HG03378 (cell line): Measurements from ENCODE around the gene FCGBP.
"Not testable (repeated sequence)": the region's sequence is repeated elsewhere in the genome, so short reads cannot be mapped to it uniquely, and the experiment has no call there.

Source experiments
- ATAC-seq: cut with Tn5 transposase; IDR thresholded peaks from one replicate; pipeline ENCODE4 v1.9.1; 2021; ENCODE audit warnings: mild to moderate bottlenecking, moderate library complexity; ENCODE audit not compliant: unreplicated experiment

Gene FCGBP

GRCh38 chr19:39892506-39892902 is 41.9 kb downstream of the FCGBP start:
- not testable (repeated sequence) for ATAC-seq

DNA sequence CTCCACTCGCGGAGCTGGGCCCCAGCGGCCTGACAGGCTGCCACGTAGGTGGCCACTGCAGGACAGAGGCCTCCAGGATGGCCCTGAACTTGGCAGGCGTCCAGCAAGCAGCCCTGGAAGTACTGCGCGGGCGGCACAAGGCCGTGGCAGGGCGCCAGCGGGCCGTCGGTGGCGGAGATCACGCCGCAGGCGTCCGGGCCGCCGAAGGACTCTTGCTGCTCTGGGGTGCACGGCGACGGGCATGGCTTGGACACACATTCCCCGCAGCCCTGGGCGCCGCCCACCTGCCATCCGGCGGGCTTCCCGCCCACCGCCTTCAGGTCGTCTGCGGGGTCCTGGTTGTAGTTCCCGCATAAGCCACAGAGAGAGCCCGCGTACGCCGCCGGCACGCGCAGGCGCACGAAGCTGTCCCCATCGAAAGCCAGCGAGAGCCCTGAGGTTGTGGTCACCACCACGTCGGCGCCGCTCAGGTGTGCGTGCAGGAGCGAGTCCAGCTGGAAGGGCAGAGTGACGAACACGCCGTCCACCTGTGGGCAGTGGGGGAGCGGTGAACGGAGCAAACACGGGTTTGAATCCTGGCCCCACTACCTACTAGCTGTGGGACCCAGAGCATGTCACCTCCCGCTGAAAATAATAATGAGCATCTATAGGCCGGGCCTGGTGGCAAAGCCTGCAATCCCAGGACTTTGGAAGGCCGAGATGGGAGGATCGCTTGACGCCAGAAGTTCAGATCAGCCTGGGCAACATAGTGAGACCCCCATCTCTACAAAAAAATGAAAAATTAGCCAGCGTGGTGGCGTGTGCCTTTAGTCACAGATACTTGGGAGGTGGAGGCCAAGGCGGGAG is 42.6 kb downstream of the FCGBP start:
- ATAC-seq = not testable (repeated sequence)

GRCh38 chr19:39890755-39891551 is 43.5 kb downstream of the FCGBP start:
- ATAC-seq = no peak

- not testable (repeated sequence) for ATAC-seq
Observed at GRCh38 chr19:39889872-39890754, 44.3 kb downstream of the FCGBP start.

DNA sequence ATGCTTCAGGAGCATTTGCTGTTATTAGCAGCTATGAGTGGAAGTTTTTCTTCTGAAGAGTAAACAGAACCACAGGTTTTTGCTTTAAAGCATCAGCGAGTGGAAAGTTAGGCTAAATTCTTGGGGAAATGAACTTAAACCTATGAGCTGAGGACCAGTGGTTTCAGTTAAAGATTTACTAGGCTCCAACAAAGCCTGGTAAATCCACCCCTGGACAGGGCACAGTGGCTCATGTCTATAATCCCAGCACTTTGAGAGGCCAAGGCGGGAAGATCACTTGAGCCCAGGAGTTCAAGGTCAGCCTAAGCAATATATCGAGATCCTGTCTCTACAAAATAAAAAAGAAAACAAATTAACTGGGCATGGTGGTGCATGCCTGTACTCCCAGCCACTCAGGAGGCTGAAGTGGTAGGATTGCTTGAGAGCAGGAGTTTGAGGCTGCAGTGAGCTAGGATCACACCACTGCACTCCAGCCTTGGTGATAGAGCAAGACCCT is 46.9 kb downstream of the FCGBP start:
- ATAC-seq = not testable (repeated sequence)

DNA sequence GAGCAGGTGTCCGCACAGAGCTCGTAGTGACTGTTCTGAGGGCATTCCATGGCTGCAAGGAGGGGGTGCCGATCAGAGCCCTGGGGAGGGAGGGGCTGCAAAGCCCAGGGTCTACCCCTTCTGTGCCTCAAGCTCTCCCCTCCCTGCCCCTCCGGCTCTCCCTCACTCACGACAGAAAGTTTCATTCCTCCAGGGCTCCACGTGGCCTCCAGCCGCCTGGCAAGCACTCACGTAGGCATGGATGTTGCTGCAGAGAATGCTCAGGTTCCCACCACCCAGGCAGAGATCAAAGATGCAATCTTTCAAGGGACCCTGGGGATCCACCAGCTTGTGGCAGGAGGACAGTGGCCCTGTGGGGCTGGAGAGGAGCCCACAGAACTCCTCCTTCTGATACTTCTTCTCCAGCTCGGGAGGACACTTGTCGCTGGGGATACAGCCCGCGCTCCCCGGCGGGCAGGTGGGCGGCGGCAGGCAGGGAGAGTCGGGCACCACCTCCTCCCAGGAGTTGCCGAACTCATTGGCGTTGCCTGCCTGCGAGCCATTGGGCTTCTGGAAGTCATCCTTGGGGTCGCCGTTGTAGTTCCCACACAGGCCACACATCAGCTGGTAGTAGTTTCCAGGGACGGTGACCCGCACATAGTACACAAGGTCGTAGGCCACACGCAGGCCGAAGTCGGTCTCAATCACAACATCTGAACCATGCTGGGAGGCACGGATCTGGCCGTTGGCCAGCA is 48.4 kb downstream of the FCGBP start:
- not testable (repeated sequence) for ATAC-seq

- not testable (repeated sequence) for ATAC-seq
Observed at GRCh38 chr19:39884721-39885120, 49.7 kb downstream of the FCGBP start.
